ENCODE results near the gene PAPPA. TPM values are rescaled to one million over a fixed set of nuclear protein-coding genes. Genes with fewer than 3 reads are reported as not detected.

The PAPPA gene
- total RNA-seq, 1 experiment from 2014 or later, result 3.9 TPM

- no peak overlapping the region for H3K4me3 ChIP-seq
- H3F3A ChIP-seq (ENCODE audit: insufficient read depth, low read depth), result no peaks in the 10 kb centered on the region
- H3K36me3 ChIP-seq (ENCODE audit: low read depth), result no peaks in the 10 kb centered on the region
- H2AFZ ChIP-seq, result no peak overlapping the region
- DNase-seq, result no peak
- H3K4me2 ChIP-seq, result no peak overlapping the region
- no peak overlapping the region for H3K27ac ChIP-seq
- no peaks in the 10 kb centered on the region for H3K27me3 ChIP-seq (ENCODE audit: insufficient read depth, low read depth)
- no peaks in the 10 kb centered on the region for H3K79me2 ChIP-seq (ENCODE audit: low read depth)
- TF ChIP-seq CTCF (conservative IDR thresholded peaks at IDR 0.05), result no peak
- TF ChIP-seq EZH2 (IDR thresholded peaks at IDR 0.05; ENCODE audit: low read depth), result no peak
- H3K4me1 ChIP-seq (replicated peaks; ENCODE audit: insufficient read depth), result peaks cover 7% of the 10 kb centered on the region; the same call in 1 of the 2 replicates
- ChIA-PET CTCF (interaction anchor here (0.7 kb wide), 1 partner anchor 370 kb away, joined by 8 read pairs; no protein-coding TSS in a partner anchor), POLR2A (ENCODE audit: unreplicated experiment) (no interaction called here)
- no peaks in the 10 kb centered on the region for H3K9me3 ChIP-seq (ENCODE audit: insufficient read depth, low read depth)
- no peaks in the 10 kb centered on the region for H4K20me1 ChIP-seq (ENCODE audit: insufficient read depth)
- no peaks in the 10 kb centered on the region for H3K9me2 ChIP-seq (ENCODE audit: insufficient read depth)
- no TSS peak for BruUV-seq (replicated peaks)
- intact Hi-C loops (cut with micrococcal nuclease; ENCODE audit: unreplicated experiment), result no loop called here
These were observed 50.8 kb downstream of the PAPPA start for GRCh38 chr9:116204252-116204882.

- BruUV-seq (replicated peaks), result no TSS peak
- intact Hi-C loops (cut with micrococcal nuclease; ENCODE audit: unreplicated experiment), result no loop called here
These were observed 54.0 kb downstream of the PAPPA start for GRCh38 chr9:116207371-116208111.

More at GRCh38 chr9:116207371-116208111, 54.0 kb downstream of the PAPPA start:
- H3K27me3 ChIP-seq (ENCODE audit: insufficient read depth, low read depth), result no peaks in the 10 kb centered on the region
- H3K9me2 ChIP-seq (ENCODE audit: insufficient read depth), result no peaks in the 10 kb centered on the region
- H3K4me1 ChIP-seq (replicated peaks; ENCODE audit: insufficient read depth), result peaks cover 7% of the 10 kb centered on the region; the same call in 1 of the 2 replicates
- no peaks in the 10 kb centered on the region for H3K79me2 ChIP-seq (ENCODE audit: low read depth)
- H3K4me2 ChIP-seq, result no peak overlapping the region
- H3F3A ChIP-seq (ENCODE audit: insufficient read depth, low read depth), result no peaks in the 10 kb centered on the region
- H2AFZ ChIP-seq, result no peak overlapping the region
- H3K36me3 ChIP-seq (ENCODE audit: low read depth), result no peaks in the 10 kb centered on the region
- no peak overlapping the region for H3K4me3 ChIP-seq
- POLR2A ChIA-PET (ENCODE audit: unreplicated experiment), result no interaction called here
- DNase-seq, result no peak
- CTCF ChIA-PET, result no interaction called here
- no peak overlapping the region for H3K27ac ChIP-seq
- TF ChIP-seq CTCF (conservative IDR thresholded peaks at IDR 0.05) (no peak), EZH2 (IDR thresholded peaks at IDR 0.05; ENCODE audit: low read depth) (no peak)
- H4K20me1 ChIP-seq (ENCODE audit: insufficient read depth), result no peaks in the 10 kb centered on the region
- H3K9me3 ChIP-seq (ENCODE audit: insufficient read depth, low read depth), result no peaks in the 10 kb centered on the region

Data from PC-9 (cell line).